Measurements from ENCODE around the gene ERCC6.

Gene ERCC6

DNA sequence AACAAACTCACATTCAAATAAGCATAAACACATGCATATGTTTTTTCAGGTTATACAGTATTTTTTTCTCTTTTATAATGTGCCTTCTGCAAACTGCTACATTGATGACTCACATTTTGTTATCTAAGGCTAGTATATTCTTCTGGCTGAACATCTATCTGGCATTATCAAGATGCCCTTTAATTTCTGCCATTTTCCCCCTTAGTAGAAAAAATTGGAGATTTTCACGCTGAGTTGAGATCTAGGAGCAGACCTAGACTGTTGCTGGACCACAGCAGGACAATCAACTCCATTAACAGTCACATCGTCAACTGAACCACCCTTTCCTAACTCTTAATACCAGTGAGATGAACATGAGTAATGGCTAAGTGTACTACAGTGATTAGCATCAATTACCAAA lies 41.6 kb downstream of the ERCC6 start:
- TF ChIP-seq, protein P1, sequence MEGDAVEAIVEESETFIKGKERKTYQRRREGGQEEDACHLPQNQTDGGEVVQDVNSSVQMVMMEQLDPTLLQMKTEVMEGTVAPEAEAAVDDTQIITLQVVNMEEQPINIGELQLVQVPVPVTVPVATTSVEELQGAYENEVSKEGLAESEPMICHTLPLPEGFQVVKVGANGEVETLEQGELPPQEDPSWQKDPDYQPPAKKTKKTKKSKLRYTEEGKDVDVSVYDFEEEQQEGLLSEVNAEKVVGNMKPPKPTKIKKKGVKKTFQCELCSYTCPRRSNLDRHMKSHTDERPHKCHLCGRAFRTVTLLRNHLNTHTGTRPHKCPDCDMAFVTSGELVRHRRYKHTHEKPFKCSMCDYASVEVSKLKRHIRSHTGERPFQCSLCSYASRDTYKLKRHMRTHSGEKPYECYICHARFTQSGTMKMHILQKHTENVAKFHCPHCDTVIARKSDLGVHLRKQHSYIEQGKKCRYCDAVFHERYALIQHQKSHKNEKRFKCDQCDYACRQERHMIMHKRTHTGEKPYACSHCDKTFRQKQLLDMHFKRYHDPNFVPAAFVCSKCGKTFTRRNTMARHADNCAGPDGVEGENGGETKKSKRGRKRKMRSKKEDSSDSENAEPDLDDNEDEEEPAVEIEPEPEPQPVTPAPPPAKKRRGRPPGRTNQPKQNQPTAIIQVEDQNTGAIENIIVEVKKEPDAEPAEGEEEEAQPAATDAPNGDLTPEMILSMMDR (IDR thresholded peaks at IDR 0.05) = no peak

DNA sequence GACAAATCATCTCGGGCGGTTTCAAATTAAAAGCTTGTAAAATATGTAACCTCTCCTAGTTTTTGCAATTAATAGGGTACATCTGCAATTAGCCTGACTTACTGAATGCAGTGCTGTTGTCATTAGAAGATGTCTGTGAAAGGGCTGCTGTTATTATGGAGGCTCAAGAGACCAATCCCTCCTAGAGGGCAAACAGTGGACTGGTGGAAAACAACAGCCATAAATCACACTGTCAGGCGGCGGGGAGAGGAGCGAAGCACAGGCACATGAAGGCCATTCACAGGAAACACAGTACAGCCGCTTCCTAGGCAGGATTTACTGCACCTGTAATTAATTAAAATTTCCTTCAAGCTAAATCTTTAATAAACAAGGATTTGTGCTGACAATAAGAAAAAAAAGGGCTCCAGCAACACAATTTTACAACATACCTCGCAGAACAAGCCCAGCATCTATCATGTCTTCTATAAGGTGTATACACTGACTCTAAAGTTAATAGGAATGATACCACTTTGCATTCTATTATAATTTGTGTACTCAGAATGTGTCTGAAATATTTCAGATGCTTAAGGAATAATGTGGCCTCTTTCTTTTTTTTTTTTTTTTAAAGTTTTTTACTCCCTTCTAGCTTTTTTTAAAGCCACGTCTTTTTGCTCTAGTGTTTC lies 50.7 kb downstream of the ERCC6 start:
- TF ChIP-seq, protein P1 (IDR thresholded peaks at IDR 0.05) = no peak

DNA sequence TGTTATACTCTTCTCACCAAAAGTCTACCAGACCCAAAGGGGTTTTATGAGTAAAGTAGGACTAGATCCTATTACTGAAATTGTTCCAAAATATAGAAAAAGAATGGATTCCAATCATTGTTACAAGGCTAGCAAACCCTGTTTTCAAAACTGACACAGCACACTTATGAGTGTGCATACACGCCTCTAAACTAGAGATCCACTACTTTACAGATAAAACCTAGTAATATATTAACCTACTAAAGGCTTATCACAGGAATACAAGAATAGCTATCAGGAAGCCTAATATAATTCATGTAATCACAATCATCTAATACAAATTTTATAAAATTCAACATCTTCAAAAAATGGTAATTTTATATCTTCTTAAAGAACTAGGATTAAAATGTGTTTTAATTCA lies 52.2 kb downstream of the ERCC6 start:
- TF ChIP-seq, protein P1 (IDR thresholded peaks at IDR 0.05) = no peak

DNA sequence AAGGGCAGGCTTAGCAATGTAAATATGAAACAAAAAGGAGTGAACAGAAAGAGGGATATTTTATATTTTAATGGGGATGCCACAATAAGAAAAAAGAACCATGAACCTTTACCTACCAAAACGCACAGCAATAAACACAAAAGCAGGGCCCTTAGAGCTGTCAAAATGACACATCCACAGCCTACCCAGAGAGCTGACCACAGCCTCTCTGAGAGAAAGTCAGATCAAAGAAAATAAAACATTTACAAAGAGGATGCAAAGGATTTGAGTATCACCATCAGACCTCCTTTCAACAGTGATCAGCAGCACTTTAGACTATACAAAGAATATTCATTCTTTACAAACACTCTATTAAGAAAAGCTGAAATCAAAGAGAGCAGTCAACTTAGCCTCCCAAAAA lies 52.9 kb downstream of the ERCC6 start:
- TF ChIP-seq, protein P1 (IDR thresholded peaks at IDR 0.05) = no peak

DNA sequence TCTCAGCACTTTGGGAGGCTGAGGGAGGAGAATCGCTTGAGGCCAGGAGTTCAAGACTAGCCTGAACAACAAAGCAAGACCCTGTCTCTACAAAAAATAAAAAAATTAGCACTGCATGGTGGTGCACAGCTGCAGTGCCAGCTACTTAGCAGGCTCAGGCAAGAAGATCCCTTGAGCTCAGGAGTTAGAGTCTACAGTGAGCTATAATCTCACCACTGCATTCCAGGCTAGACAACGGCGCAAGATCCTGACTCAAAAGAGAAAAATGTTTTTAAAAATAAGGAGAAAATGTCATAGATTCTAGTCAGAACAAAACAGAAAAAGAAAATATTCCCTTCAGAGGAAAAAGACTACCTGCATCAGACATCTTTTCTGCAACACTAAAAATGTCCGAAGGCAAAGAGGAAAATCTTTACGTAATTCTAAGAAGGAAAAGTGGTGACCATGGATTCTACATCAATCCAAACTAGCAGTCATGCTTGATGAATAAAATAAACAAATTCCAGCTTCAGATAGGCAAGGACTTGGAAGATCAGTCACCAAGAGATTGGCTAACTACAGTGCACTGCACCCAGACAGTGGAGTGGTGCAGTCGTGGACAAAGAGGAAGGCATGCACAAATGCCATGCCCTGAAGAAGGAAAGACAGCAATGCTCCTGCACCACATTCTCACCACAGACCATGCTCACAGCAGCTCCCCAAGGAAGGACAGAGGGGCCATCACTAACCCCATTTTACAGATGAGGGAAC lies 54.3 kb downstream of the ERCC6 start:
- TF ChIP-seq, protein P1 (IDR thresholded peaks at IDR 0.05) = no peak

DNA sequence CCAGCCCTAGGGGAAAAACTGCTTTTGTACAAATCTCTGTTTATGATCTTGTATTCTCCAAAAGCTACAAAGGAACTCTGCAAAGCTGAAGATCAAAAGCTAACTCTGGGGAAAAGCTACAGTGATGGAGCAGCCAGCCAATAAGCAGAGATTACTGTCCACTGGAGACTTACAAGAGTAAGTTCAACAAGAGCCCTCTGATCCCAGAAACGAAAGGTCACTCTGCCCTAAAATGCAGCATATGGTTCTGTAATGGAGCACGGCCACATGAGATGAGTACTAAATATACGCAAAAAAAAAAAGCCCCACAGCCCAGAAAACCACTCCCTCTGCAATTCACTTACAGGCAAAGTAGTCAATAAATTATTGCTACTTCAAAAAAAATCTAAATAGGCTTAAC lies 60.1 kb downstream of the ERCC6 start:
- TF ChIP-seq, protein P1 (IDR thresholded peaks at IDR 0.05) = no peak

DNA sequence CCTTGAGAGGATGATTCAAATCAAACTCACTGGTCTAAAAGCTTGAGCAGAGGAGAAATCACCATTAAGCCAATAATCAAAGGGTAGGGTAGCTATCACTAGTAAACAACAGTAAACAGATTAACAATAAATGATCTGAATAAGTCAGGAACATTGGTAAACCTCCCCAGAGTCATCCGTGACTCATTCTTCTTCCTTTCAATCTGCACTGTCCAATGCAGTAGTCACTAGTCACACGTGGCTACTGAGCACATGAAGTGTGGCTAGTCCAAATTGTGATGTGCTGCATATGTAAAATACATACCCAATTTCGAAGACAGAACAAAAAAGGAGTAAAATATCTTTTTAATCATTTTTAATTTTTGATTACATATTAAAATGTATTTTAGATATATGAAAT lies 64.0 kb downstream of the ERCC6 start:
- TF ChIP-seq, protein P1 (IDR thresholded peaks at IDR 0.05) = no peak

All from LNCAP (cell line).